K562 (cell line): ENCODE data around the gene EWSR1. TPM values are rescaled to one million over a fixed set of nuclear protein-coding genes. Genes with fewer than 3 reads are reported as not detected.

ENCODE experiments used
- ARID3A ChIP-seq: IDR thresholded peaks from 2 replicates; pipeline ENCODE4 v1.6.1; 2012; ENCODE audit warnings: low read depth, low read length, improper control_type of control experiment, borderline replicate concordance
- CHAMP1 ChIP-seq: fragments of 450-650 bp; IDR thresholded peaks from 2 replicates; pipeline ENCODE4 v1.6.1; 2016; ENCODE audit warnings: mild to moderate bottlenecking
- COPS2 ChIP-seq: fragments of 450-650 bp; conservative IDR thresholded peaks from 2 replicates; pipeline ENCODE4 v1.6.1; 2016; ENCODE audit warnings: mild to moderate bottlenecking, moderate library complexity
- DACH1 ChIP-seq: fragments of 450-650 bp; IDR thresholded peaks from 2 replicates; pipeline ENCODE4 v1.6.1; 2018; ENCODE audit not compliant: partially characterized antibody
- FOXK2 ChIP-seq, 2 experiments: fragments of 450-650 bp; IDR thresholded peaks in 1 of 2; conservative IDR thresholded peaks in 1 of 2; 2 replicates each; pipeline ENCODE4 v1.6.1; 2016; ENCODE audit warnings: low read depth in 2 of 2, mild to moderate bottlenecking in 1 of 2
- HIVEP1 ChIP-seq: fragments of 250-450 bp; sonication (Bioruptor Pico); IDR thresholded peaks from 2 replicates; pipeline ENCODE4 v1.4.0; 2020; ENCODE audit warnings: mild to moderate bottlenecking
- IRF1 ChIP-seq: sonication (generic); formaldehyde crosslinking; IDR thresholded peaks from 2 replicates; pipeline ENCODE4 v1.8.0; 2022; ENCODE audit warnings: missing genetic modification reagents, mild to moderate bottlenecking, borderline replicate concordance
- JUND ChIP-seq, 2 experiments: IDR thresholded peaks; 2 replicates in 1 of 2; 3 replicates in 1 of 2; pipeline ENCODE4 v1.6.1; 2011; ENCODE audit warnings: borderline replicate concordance in 2 of 2, low read depth in 2 of 2, low read length in 2 of 2, improper control_type of control experiment in 1 of 2, missing biosample characterization in 1 of 2, missing genetic modification characterization in 1 of 2, missing genetic modification reagents in 1 of 2
- KHSRP ChIP-seq: fragments of 450-650 bp; IDR thresholded peaks from 2 replicates; pipeline ENCODE4 v1.6.1; 2017
- KLF16 ChIP-seq: IDR thresholded peaks from 2 replicates; pipeline ENCODE4 v1.6.1; 2016; ENCODE audit warnings: antibody characterized with exemption
- MIER1 ChIP-seq: fragments of 450-650 bp; IDR thresholded peaks from 2 replicates; pipeline ENCODE4 v1.6.1; 2016; ENCODE audit warnings: antibody characterized with exemption, mild to moderate bottlenecking, low read depth
- NFXL1 ChIP-seq: fragments of 450-650 bp; formaldehyde crosslinking; IDR thresholded peaks from 2 replicates; pipeline ENCODE4 v1.4.0; 2021; ENCODE audit warnings: mild to moderate bottlenecking
- PHF20 ChIP-seq: fragments of 450-650 bp; IDR thresholded peaks from 2 replicates; pipeline ENCODE4 v1.6.1; 2018; ENCODE audit not compliant: partially characterized antibody
- SMAD4 ChIP-seq: fragments of 250-450 bp; sonication (Bioruptor Pico); conservative IDR thresholded peaks from 2 replicates; pipeline ENCODE4 v1.8.0; 2021; ENCODE audit warnings: inconsistent platforms, mild to moderate bottlenecking, moderate library complexity
- SNRNP70 ChIP-seq: fragments of 200-400 bp; formaldehyde crosslinking; optimal IDR thresholded peaks from 2 replicates; pipeline ENCODE3; 2017; ENCODE audit warnings: low read depth, low read length
- THAP12 ChIP-seq: fragments of 250-450 bp; sonication (Bioruptor Pico); IDR thresholded peaks from 2 replicates; pipeline ENCODE4 v1.9.0; 2021; ENCODE audit warnings: mild to moderate bottlenecking, inconsistent platforms
- ZBTB17 ChIP-seq: fragments of 450-650 bp; formaldehyde crosslinking; IDR thresholded peaks from 2 replicates; pipeline ENCODE4 v1.4.0; 2020; ENCODE audit warnings: mild to moderate bottlenecking
- ZNF277 ChIP-seq: fragments of 250-450 bp; sonication (Bioruptor Pico); IDR thresholded peaks from 2 replicates; pipeline ENCODE4 v1.8.0; 2022; ENCODE audit warnings: inconsistent platforms, mild to moderate bottlenecking, moderate library complexity, borderline replicate concordance
- ZNF444 ChIP-seq: fragments of 250-450 bp; sonication (Bioruptor Pico); IDR thresholded peaks from 2 replicates; pipeline ENCODE4 v1.4.0; 2020; ENCODE audit warnings: mild to moderate bottlenecking, moderate library complexity
- ZNF830 ChIP-seq: fragments of 250-450 bp; sonication (Bioruptor Pico); IDR thresholded peaks from 2 replicates; pipeline ENCODE4 v1.5.0; 2021; ENCODE audit warnings: mild to moderate bottlenecking
- polyA plus RNA-seq, 8 experiments: library from polyadenylated mRNA; depleted of rRNA in 4 of 8; stranded (reverse) in 5 of 8; unstranded in 3 of 8; fragments of >200 nt; fragmentation: Nextera tagmentation in 2 of 8; fragmentation: Illumina TruSeq in 1 of 8; extraction: Ambion mirVana in 2 of 8; extraction: Trizol in 1 of 8; gene quantifications; 2 replicates each; pipeline versions ENCODE4 v1.2.1 to v1.2.3, GENCODE V29; 2011 to 2014; ENCODE audit warnings: inconsistent platforms in 1 of 8, missing spikeins in 1 of 8
- total RNA-seq, 7 experiments: library from RNA; depleted of rRNA in 6 of 7; stranded (reverse); fragments of >200 nt in 6 of 7; fragmentation: Illumina TruSeq in 2 of 7; extraction: Trizol in 2 of 7; gene quantifications; 2 replicates each; pipeline versions ENCODE4 v1.2.1 to v1.2.3, GENCODE V29; 2011 to 2021; ENCODE audit warnings: low replicate concordance in 1 of 7

The EWSR1 gene
- total and polyA plus RNA-seq, 9 of the 15 experiments (the other 6 are each of a cell fraction or from before 2014, with no cell fraction given) = 83.3 to 450 (median 239) TPM

DNA sequence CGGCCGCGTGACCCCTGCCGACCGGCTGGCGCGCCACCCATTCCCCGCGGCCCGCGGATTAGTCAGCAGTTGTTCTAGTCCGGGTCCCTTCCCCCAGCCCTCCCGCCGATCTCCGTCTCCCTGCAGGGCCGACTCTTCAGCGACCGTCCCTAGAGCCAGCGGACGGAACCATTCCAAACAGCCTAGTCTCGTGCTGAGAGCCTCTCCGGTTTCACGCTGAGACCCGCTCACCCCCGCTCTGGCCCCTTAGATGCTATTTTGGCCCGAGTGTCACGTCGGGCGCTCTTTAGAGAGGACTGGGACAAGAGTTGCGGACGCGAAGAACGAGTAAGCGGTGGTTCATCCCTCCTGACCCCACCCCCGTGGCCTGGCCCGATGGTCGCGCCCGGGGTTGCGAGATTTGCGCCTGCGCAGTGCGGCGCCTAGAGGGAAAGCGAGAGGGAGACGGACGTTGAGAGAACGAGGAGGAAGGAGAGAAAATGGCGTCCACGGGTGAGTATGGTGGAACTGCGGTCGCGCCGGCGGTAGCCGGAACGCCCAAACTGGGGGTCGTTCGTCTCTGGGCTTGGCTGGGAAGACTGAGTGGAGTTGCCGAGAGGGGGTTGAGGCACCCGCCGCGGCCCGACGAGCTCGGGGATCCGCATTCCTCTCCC is at the start of gene EWSR1, which contains the start of gene RHBDD3 (continued):
- no peak for TF ChIP-seq ZNF277 (CRISPR knock-in tag)
- no peak for TF ChIP-seq MIER1
- TF ChIP-seq THAP12 = peak; percentile 17; the same call in 1 of the 2 replicates
- TF ChIP-seq PHF20 = no peak
- TF ChIP-seq CHAMP1 = peak; percentile 49
- TF ChIP-seq HIVEP1 = no peak
- TF ChIP-seq NFXL1 (CRISPR knock-in tag) = no peak
- TF ChIP-seq COPS2 = no peak
- TF ChIP-seq JUND (IDR thresholded peaks at IDR 0.05; ENCODE audit: borderline replicate concordance, low read depth, low read length) = peak; percentile 96
- peak; percentile 61; the same call in 1 of the 3 replicates for TF ChIP-seq JUND (tag; IDR thresholded peaks at IDR 0.05; ENCODE audit: borderline replicate concordance, low read depth, low read length)
- no peak for TF ChIP-seq ZBTB17 (CRISPR knock-in tag)
- TF ChIP-seq ARID3A = no peak
- no peak for TF ChIP-seq KHSRP
- TF ChIP-seq SNRNP70 = no peak
- no peak for TF ChIP-seq ZNF830 (CRISPR knock-in tag)
- no peak for TF ChIP-seq KLF16
- TF ChIP-seq FOXK2 (conservative IDR thresholded peaks at IDR 0.05 in 1 of 2, IDR thresholded peaks at IDR 0.05 in 1 of 2; ENCODE audit: low read depth in 2 of 2) = peak in 1 of 2 experiments; percentile 100; a peak in 2 of 4 replicates
- TF ChIP-seq ZNF444 = no peak
- TF ChIP-seq SMAD4 (CRISPR knock-in tag) = peak; percentile 56; the same call in 1 of the 2 replicates
- TF ChIP-seq DACH1 = no peak
- TF ChIP-seq IRF1 (CRISPR knock-in tag) = no peak
